GM21619 (cell line): ENCODE results near the gene COL20A1.
"Not testable (repeated sequence)": the region's sequence is repeated elsewhere in the genome, so short reads cannot be mapped to it uniquely, and the experiment has no call there.

Experiments
- ATAC-seq: cut with Tn5 transposase; IDR thresholded peaks from one replicate; pipeline ENCODE4 v1.9.1; 2021; ENCODE audit not compliant: unreplicated experiment

Gene COL20A1

GRCh38 chr20:63370618-63371187 lies 77.7 kb downstream of the COL20A1 start:
- no peak for ATAC-seq

- ATAC-seq: no peak
Measured at GRCh38 chr20:63371291-63371865, 78.4 kb downstream of the COL20A1 start.

- no peak for ATAC-seq
Measured at GRCh38 chr20:63372971-63373885, 80.2 kb downstream of the COL20A1 start.

GRCh38 chr20:63373996-63374395 lies 81.0 kb downstream of the COL20A1 start:
- ATAC-seq: no peak

GRCh38 chr20:63374504-63374903 lies 81.5 kb downstream of the COL20A1 start:
- ATAC-seq: no peak

GRCh38 chr20:63375438-63375837 lies 82.5 kb downstream of the COL20A1 start:
- no peak for ATAC-seq

GRCh38 chr20:63376283-63377250 lies 83.6 kb downstream of the COL20A1 start:
- ATAC-seq: no peak

- ATAC-seq: no peak
Measured at GRCh38 chr20:63377256-63377941, 84.4 kb downstream of the COL20A1 start.

GRCh38 chr20:63377951-63378381 lies 85.0 kb downstream of the COL20A1 start:
- ATAC-seq: no peak

GRCh38 chr20:63378626-63379025 lies 85.6 kb downstream of the COL20A1 start:
- no peak for ATAC-seq

GRCh38 chr20:63379296-63379695 lies 86.3 kb downstream of the COL20A1 start:
- no peak for ATAC-seq

- not testable (repeated sequence) for ATAC-seq
Measured at GRCh38 chr20:63379872-63380271, 86.9 kb downstream of the COL20A1 start.

- no peak for ATAC-seq
Measured at GRCh38 chr20:63380346-63380870, 87.4 kb downstream of the COL20A1 start.

GRCh38 chr20:63381781-63382431 lies 88.9 kb downstream of the COL20A1 start:
- ATAC-seq: no peak

GRCh38 chr20:63382551-63383300 lies 89.7 kb downstream of the COL20A1 start:
- no peak for ATAC-seq

- no peak for ATAC-seq
Measured at GRCh38 chr20:63383556-63383955, 90.6 kb downstream of the COL20A1 start.

- no peak for ATAC-seq
Measured at GRCh38 chr20:63384336-63384735, 91.3 kb downstream of the COL20A1 start.
